GM12878 (cell line): ENCODE data around the gene TENT4B. TPM values are rescaled to one million over a fixed set of nuclear protein-coding genes. Genes with fewer than 3 reads are reported as not detected.

Source experiments
- ATAC-seq: fragments of 200-7000 bp; cut with Tn5 transposase; 3 replicates; pipeline ENCODE4 v1.9.1; 2020; ENCODE audit warnings: mild to moderate bottlenecking, moderate library complexity
- BruUV-seq: library from RNA; stranded (reverse); fragments of 400-500 nt; replicated peaks from 2 replicates; lab custom pipeline; 2021; lab: Mats Ljungman, UMichigan
- CTCF ChIA-PET: fragments of 300-600 bp; sonication (Branson Sonifier 250); formaldehyde crosslinking; extraction: SDS; loops from one replicate; lab custom pipeline; 2021; ENCODE audit warnings: inconsistent platforms; lab: Yijun Ruan, JAX
- POLR2A ChIA-PET: fragments of 350-600 bp; formaldehyde crosslinking; extraction: SDS; loops from one replicate; lab custom pipeline; 2021; ENCODE audit warnings: inconsistent platforms; lab: Charles Lee
- RAD21 ChIA-PET: fragments of 300-600 bp; sonication (Branson Sonifier 250); formaldehyde crosslinking; loops from one replicate; lab custom pipeline; 2023; ENCODE audit warnings: antibody characterized with exemption; ENCODE audit not compliant: unreplicated experiment; lab: Charles Lee
- SMC1A ChIA-PET: fragments of 300-600 bp; sonication (Branson Sonifier 250); formaldehyde crosslinking; loops from one replicate; lab custom pipeline; 2023; ENCODE audit not compliant: unreplicated experiment, uncharacterized antibody; lab: Charles Lee
- DNase-seq: peaks from one replicate; pipeline ENCODE4 v3.0.0-alpha.2; 2011; ENCODE audit warnings: low read depth, low spot score
- FAIRE-seq: peaks from 3 replicates; lab custom pipeline; 2011; peaks lifted over from hg19 to GRCh38; lab: Jason Lieb, UNC
- H2AFZ ChIP-seq: 2 replicates; pipeline ENCODE4 v1.6.0; 2011; ENCODE audit warnings: low read depth, low read length, control low read depth; ENCODE audit not compliant: control insufficient read depth
- H3K27ac ChIP-seq: 2 replicates; pipeline ENCODE4 v1.5.1; 2011; ENCODE audit warnings: control low read depth; ENCODE audit not compliant: control insufficient read depth, insufficient read depth
- H3K27me3 ChIP-seq, 2 experiments: replicated peaks in 1 of 2; 2 replicates each; pipeline versions ENCODE4 v1.6.0 to v1.6.1; 2011; ENCODE audit warnings: low read length in 1 of 2; ENCODE audit not compliant: control insufficient read depth in 2 of 2, insufficient read depth in 2 of 2
- H3K36me3 ChIP-seq, 2 experiments: 2 replicates each; pipeline ENCODE4 v1.5.1; 2011; ENCODE audit warnings: low read length in 1 of 2; ENCODE audit not compliant: control insufficient read depth in 2 of 2, insufficient read depth in 2 of 2
- H3K4me1 ChIP-seq: 2 replicates; pipeline ENCODE4 v1.6.1; 2011; ENCODE audit warnings: mild to moderate bottlenecking, low read length, moderate library complexity, mixed read lengths; ENCODE audit not compliant: control insufficient read depth, insufficient read depth
- H3K4me2 ChIP-seq: 2 replicates; pipeline ENCODE4 v1.6.0; 2011; ENCODE audit warnings: control low read depth; ENCODE audit not compliant: control insufficient read depth, insufficient read depth
- H3K4me3 ChIP-seq: fragments of 200-600 bp; sonication (generic); 2 replicates; pipeline ENCODE4 v1.5.1; 2016
- H3K79me2 ChIP-seq: 2 replicates; pipeline ENCODE4 v1.6.0; 2011; ENCODE audit warnings: low read length; ENCODE audit not compliant: control insufficient read depth, insufficient read depth
- H3K9ac ChIP-seq: 2 replicates; pipeline ENCODE4 v1.8.0; 2011; ENCODE audit warnings: low read length, control low read depth, mixed read lengths; ENCODE audit not compliant: control insufficient read depth, insufficient read depth
- H3K9me3 ChIP-seq: replicated peaks from 3 replicates; pipeline ENCODE4 v1.5.1; 2011; ENCODE audit warnings: mild to moderate bottlenecking, low read length; ENCODE audit not compliant: control insufficient read depth, insufficient read depth
- H4K20me1 ChIP-seq: 2 replicates; pipeline ENCODE4 v1.6.0; 2011; ENCODE audit not compliant: control insufficient read depth, insufficient read depth
- BACH1 ChIP-seq: fragments of 450-650 bp; IDR thresholded peaks from 2 replicates; pipeline ENCODE4 v1.6.1; 2017; ENCODE audit warnings: mild to moderate bottlenecking, borderline replicate concordance
- EGR1 ChIP-seq, 2 experiments: IDR thresholded peaks; 1 replicate in 1 of 2; 2 replicates in 1 of 2; pipeline ENCODE4 v1.6.1; 2011 to 2012; ENCODE audit warnings: low read depth in 2 of 2, low read length in 2 of 2, borderline replicate concordance in 1 of 2, mild to moderate bottlenecking in 1 of 2, moderate library complexity in 1 of 2
- NBN ChIP-seq: fragments of 450-650 bp; IDR thresholded peaks from 2 replicates; pipeline ENCODE4 v1.6.1; 2016
- ZNF592 ChIP-seq: fragments of 450-650 bp; IDR thresholded peaks from 2 replicates; pipeline ENCODE4 v1.6.1; 2017; ENCODE audit warnings: mild to moderate bottlenecking, moderate library complexity
- WGBS: methylation state at CpG from one replicate; pipeline ENCODE4 v1.1.6; 2016; ENCODE audit warnings: low lambda C conversion rate; ENCODE audit not compliant: insufficient replicate concordance, insufficient coverage; ENCODE audit errors: missing lambda C conversion rate; 5-methylcytosine and 5-hydroxymethylcytosine counted together
- in situ Hi-C: fragments of 300-500 bp; cut with MboI; formaldehyde crosslinking; loops from 9 replicates; pipeline ENCODE4 v1.14.3; 2018; ENCODE audit warnings: mixed read lengths
- intact Hi-C: fragments of 100-400 bp; cut with micrococcal nuclease; formaldehyde crosslinking; loops from one replicate; pipeline ENCODE4 v1.14.2; 2022; ENCODE audit not compliant: unreplicated experiment
- polyA plus RNA-seq, 11 experiments: library from polyadenylated mRNA; depleted of rRNA in 4 of 11; unstranded in 6 of 11; stranded (reverse) in 5 of 11; fragments of >200 nt; fragmentation: Nextera tagmentation in 4 of 11; fragmentation: Illumina TruSeq in 1 of 11; extraction: Ambion mirVana in 4 of 11; extraction: Trizol in 1 of 11; gene quantifications; 1 replicate in 1 of 11; 2 replicates in 10 of 11; pipeline versions ENCODE4 v1.2.1 to v1.2.3, GENCODE V29; 2011 to 2016; ENCODE audit warnings: inconsistent platforms in 2 of 11, missing spikeins in 2 of 11, low read depth in 1 of 11
- total RNA-seq, 4 experiments: library from RNA; depleted of rRNA in 3 of 4; stranded (reverse); fragments of >200 nt in 3 of 4; fragmentation: Illumina TruSeq in 1 of 4; extraction: Trizol in 1 of 4; gene quantifications; 2 replicates each; pipeline versions ENCODE4 v1.2.1 to v1.2.3, GENCODE V29; 2013 to 2021

TENT4B gene
- total and polyA plus RNA-seq, 10 of the 15 experiments (the other 5 are each of a cell fraction or from before 2014, with no cell fraction given), result 4.4 to 16.7 (median 10.8) TPM

DNA sequence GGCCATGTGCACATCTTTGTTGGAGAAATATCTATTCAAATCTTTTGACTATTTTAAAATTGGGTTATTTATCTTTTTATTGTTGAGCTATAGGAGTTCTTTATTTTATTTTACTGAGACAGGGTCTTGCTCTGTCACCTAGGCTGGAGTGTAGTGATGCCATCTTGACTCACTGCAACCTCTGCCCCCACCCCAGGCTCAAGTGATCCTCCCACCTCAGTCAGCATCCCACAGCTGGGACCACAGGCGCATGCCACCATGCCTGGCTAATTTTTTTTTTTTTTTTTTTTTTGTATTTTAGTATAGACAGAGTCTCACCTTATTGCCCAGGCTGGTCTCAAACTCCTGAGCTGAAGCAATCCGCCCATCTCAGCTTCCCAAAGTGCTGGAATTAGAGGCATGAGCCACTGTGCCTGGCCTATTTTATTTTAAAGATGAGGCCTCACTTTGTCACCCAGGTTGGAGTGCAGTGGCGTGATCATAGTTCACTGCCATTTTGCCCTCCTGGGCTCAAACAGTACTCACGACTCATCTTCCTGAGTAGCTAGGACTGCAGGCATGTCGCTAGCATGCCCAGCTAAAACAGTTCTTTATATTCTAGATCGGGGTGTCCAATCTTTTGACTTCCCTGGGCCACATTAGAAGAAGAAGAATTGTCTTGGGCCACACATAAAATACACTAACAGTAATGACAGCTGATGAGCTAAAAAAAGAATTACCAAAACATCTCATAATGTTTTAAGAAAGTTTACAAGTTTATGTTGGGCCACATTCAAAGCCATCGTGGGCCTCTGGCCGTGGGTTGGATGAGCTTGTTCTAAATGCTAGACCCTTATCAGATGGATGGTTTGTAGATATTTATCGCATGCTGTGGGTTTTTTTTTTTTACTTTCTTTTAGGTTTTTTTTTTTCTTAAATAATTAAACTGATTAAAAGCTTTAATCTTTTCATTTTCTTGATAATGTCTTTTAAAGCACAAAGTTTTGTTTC lies 13.7 kb downstream of the TENT4B start (continued):
- no peak for TF ChIP-seq EGR1 (IDR thresholded peaks at IDR 0.05; ENCODE audit: borderline replicate concordance in 1 of 2, low read depth in 2 of 2, low read length in 2 of 2)
- no peak for TF ChIP-seq ZNF592
- no peak for TF ChIP-seq NBN

GRCh38 chr16:50167556-50167955 lies 14.4 kb downstream of the TENT4B start:
- H3K79me2 ChIP-seq, result peaks cover 66% of the 10 kb centered on the region
- RAD21 ChIA-PET, result interaction anchor here (0.7 to 2.0 kb wide), 4 partner anchors 13 to 639 kb away, joined by 3 to 8 read pairs (median 3); no protein-coding TSS in a partner anchor
- POLR2A ChIA-PET, result interaction anchor here (0.6 to 0.9 kb wide), 4 partner anchors 16 to 159 kb away, joined by 3 to 5 read pairs (median 3); no protein-coding TSS in a partner anchor
- no peaks in the 10 kb centered on the region for H3K27me3 ChIP-seq
- FAIRE-seq, result no peak
- no peaks in the 10 kb centered on the region for H3K36me3 ChIP-seq
- peak overlapping the region; percentile 9; the same call in 1 of the 2 replicates for H3K27ac ChIP-seq
- TF ChIP-seq BACH1, result no peak
- H3K9me3 ChIP-seq, result no peaks in the 10 kb centered on the region; the same call in 2 of the 3 replicates
- in situ Hi-C loops (no loop called here), intact Hi-C loops (no loop called here)
- no peak for DNase-seq
- peaks cover 12% of the 10 kb centered on the region; the same call in 1 of the 2 replicates for H3K4me1 ChIP-seq
- no peaks in the 10 kb centered on the region for H4K20me1 ChIP-seq
- ATAC-seq, result no peak
- SMC1A ChIA-PET, result interaction anchor here (1.1 to 4.1 kb wide), 9 partner anchors 12 to 142 kb away, joined by 3 to 20 read pairs (median 5); partner anchors contain the start of gene CNEP1R1
- BruUV-seq, result no TSS peak
- CTCF ChIA-PET, result interaction anchor here (0.7 to 2.3 kb wide), 7 partner anchors 9 to 397 kb away, joined by 3 to 12 read pairs (median 5); partner anchors contain the start of gene CNEP1R1
- H2AFZ ChIP-seq, result no peak overlapping the region
- H3K4me2 ChIP-seq, result no peak overlapping the region; the same call in 1 of the 2 replicates
- no peak overlapping the region; the same call in 1 of the 2 replicates for H3K4me3 ChIP-seq
- no peak overlapping the region for H3K9ac ChIP-seq
- WGBS, result 79% methylated on average over 7 of the region's 7 CpGs
